GM12878 (cell line): ENCODE data around the gene RPRD1B.

ENCODE experiments used
- BCLAF1 ChIP-seq: fragments of 450-650 bp; IDR thresholded peaks from 2 replicates; pipeline ENCODE4 v1.6.1; 2017; ENCODE audit warnings: antibody characterized with exemption, mild to moderate bottlenecking, moderate library complexity
- BMI1 ChIP-seq: fragments of 450-650 bp; IDR thresholded peaks from 2 replicates; pipeline ENCODE4 v1.6.1; 2016; ENCODE audit warnings: mild to moderate bottlenecking, moderate library complexity, borderline replicate concordance
- BRCA1 ChIP-seq: IDR thresholded peaks from 2 replicates; pipeline ENCODE4 v1.6.1; 2011; ENCODE audit warnings: low read depth, low read length, improper control_type of control experiment
- CEBPB ChIP-seq, 2 experiments: fragments of 150-350 bp in 1 of 2; IDR thresholded peaks; 2 replicates each; pipeline ENCODE4 v1.6.1; 2012 to 2014; ENCODE audit warnings: low read depth in 2 of 2, low read length in 2 of 2, borderline replicate concordance in 1 of 2, inconsistent platforms in 1 of 2
- CEBPZ ChIP-seq: fragments of 150-350 bp; IDR thresholded peaks from 2 replicates; pipeline ENCODE4 v1.6.1; 2016; ENCODE audit warnings: low read depth, low read length
- CHD4 ChIP-seq: fragments of 200-600 bp; sonication (generic); IDR thresholded peaks from 2 replicates; pipeline ENCODE4 v1.6.1; 2016; ENCODE audit warnings: mild to moderate bottlenecking
- CTCF ChIP-seq, 3 experiments: IDR thresholded peaks in 2 of 3; conservative IDR thresholded peaks in 1 of 3; 2 replicates each; pipeline ENCODE4 v1.5.1; 2011; ENCODE audit warnings: low read depth in 3 of 3, low read length in 3 of 3, mild to moderate bottlenecking in 3 of 3, control low read depth in 2 of 3, moderate library complexity in 2 of 3, inconsistent platforms in 1 of 3, mixed read lengths in 1 of 3; ENCODE audit not compliant: control insufficient read depth in 2 of 3, insufficient read depth in 1 of 3; ENCODE audit errors: extremely low read depth in 1 of 3
- HDGF ChIP-seq: fragments of 450-650 bp; IDR thresholded peaks from 2 replicates; pipeline ENCODE4 v1.6.1; 2016; ENCODE audit warnings: antibody characterized with exemption
- MAX ChIP-seq: IDR thresholded peaks from 2 replicates; pipeline ENCODE4 v1.6.1; 2012; ENCODE audit warnings: low read depth, low read length, improper control_type of control experiment
- REST ChIP-seq: IDR thresholded peaks from 2 replicates; pipeline ENCODE4 v1.6.1; 2012; ENCODE audit warnings: mild to moderate bottlenecking, low read depth, low read length
- TAF1 ChIP-seq: IDR thresholded peaks from 2 replicates; pipeline ENCODE4 v1.6.1; 2011; ENCODE audit warnings: mild to moderate bottlenecking, low read depth, low read length, borderline replicate concordance
- USF1 ChIP-seq: IDR thresholded peaks from 2 replicates; pipeline ENCODE4 v1.6.1; 2011; ENCODE audit warnings: borderline replicate concordance, low read depth, mild to moderate bottlenecking, moderate library complexity, mixed read lengths, low read length; ENCODE audit not compliant: insufficient read depth; ENCODE audit errors: extremely low read length

GRCh38 chr20:38059832-38060231, 26.3 kb downstream of the RPRD1B start:
- TF ChIP-seq CEBPB (IDR thresholded peaks at IDR 0.05; ENCODE audit: borderline replicate concordance in 1 of 2, low read depth in 2 of 2, low read length in 2 of 2) (no peak), BRCA1 (no peak), CTCF (IDR thresholded peaks at IDR 0.05 in 2 of 3, conservative IDR thresholded peaks at IDR 0.05 in 1 of 3; ENCODE audit: control insufficient read depth in 2 of 3, extremely low read depth in 1 of 3, insufficient read depth in 1 of 3, low read depth in 3 of 3, low read length in 3 of 3) (no peak), BCLAF1 (no peak), MAX (no peak), BMI1 (no peak), CEBPZ (no peak), TAF1 (no peak), HDGF (no peak), USF1 (no peak), CHD4 (no peak), REST (no peak)
